Globus pallidus (tissue), 1 donor: Measurements from ENCODE around the gene MBNL1.
"Not testable (repeated sequence)": the region's sequence is repeated elsewhere in the genome, so short reads cannot be mapped to it uniquely, and the experiment has no call there.

Experiments
- DNase-seq: peaks from one replicate; pipeline ENCODE4 v3.0.0-alpha.2; 2015; ENCODE audit warnings: low spot score

The MBNL1 gene

GRCh38 chr3:152404976-152405375 lies 136.2 kb downstream of the MBNL1 start:
- no peak for DNase-seq

GRCh38 chr3:152405915-152406802 lies 137.4 kb downstream of the MBNL1 start:
- DNase-seq = no peak

- no peak for DNase-seq
Observed at GRCh38 chr3:152413240-152413639, 144.5 kb downstream of the MBNL1 start.

- DNase-seq = no peak
Observed at GRCh38 chr3:152416808-152417580, 148.3 kb downstream of the MBNL1 start.

GRCh38 chr3:152419748-152420147 lies 151.0 kb downstream of the MBNL1 start:
- no peak for DNase-seq

GRCh38 chr3:152421162-152421561 lies 152.4 kb downstream of the MBNL1 start:
- no peak for DNase-seq

GRCh38 chr3:152426393-152426792 lies 157.7 kb downstream of the MBNL1 start:
- no peak for DNase-seq

- no peak for DNase-seq
Observed at GRCh38 chr3:152428577-152428976, 159.8 kb downstream of the MBNL1 start.

GRCh38 chr3:152430223-152431002 lies 161.7 kb downstream of the MBNL1 start:
- DNase-seq = no peak

- DNase-seq = no peak
Observed at GRCh38 chr3:152434142-152434541, 165.4 kb downstream of the MBNL1 start.

- not testable (repeated sequence) for DNase-seq
Observed at GRCh38 chr3:152435210-152435609, 166.5 kb downstream of the MBNL1 start.

GRCh38 chr3:152436707-152437590 lies 168.2 kb downstream of the MBNL1 start:
- DNase-seq = no peak

GRCh38 chr3:152438181-152438580 lies 169.5 kb downstream of the MBNL1 start:
- no peak for DNase-seq

- DNase-seq = no peak
Observed at GRCh38 chr3:152438706-152439105, 170.0 kb downstream of the MBNL1 start.

GRCh38 chr3:152440243-152440642 lies 171.5 kb downstream of the MBNL1 start:
- DNase-seq = not testable (repeated sequence)

GRCh38 chr3:152443212-152444023 lies 174.7 kb downstream of the MBNL1 start:
- DNase-seq = no peak

- DNase-seq = peak; percentile 87
Observed at GRCh38 chr3:152444029-152444641, 175.4 kb downstream of the MBNL1 start.

GRCh38 chr3:152445212-152445611 lies 176.5 kb downstream of the MBNL1 start:
- no peak for DNase-seq

- no peak for DNase-seq
Observed at GRCh38 chr3:152446495-152446894, 177.8 kb downstream of the MBNL1 start.

GRCh38 chr3:152447511-152447910 lies 178.8 kb downstream of the MBNL1 start:
- no peak for DNase-seq
